ENCODE data around the gene SMOC1.

The SMOC1 gene

DNA sequence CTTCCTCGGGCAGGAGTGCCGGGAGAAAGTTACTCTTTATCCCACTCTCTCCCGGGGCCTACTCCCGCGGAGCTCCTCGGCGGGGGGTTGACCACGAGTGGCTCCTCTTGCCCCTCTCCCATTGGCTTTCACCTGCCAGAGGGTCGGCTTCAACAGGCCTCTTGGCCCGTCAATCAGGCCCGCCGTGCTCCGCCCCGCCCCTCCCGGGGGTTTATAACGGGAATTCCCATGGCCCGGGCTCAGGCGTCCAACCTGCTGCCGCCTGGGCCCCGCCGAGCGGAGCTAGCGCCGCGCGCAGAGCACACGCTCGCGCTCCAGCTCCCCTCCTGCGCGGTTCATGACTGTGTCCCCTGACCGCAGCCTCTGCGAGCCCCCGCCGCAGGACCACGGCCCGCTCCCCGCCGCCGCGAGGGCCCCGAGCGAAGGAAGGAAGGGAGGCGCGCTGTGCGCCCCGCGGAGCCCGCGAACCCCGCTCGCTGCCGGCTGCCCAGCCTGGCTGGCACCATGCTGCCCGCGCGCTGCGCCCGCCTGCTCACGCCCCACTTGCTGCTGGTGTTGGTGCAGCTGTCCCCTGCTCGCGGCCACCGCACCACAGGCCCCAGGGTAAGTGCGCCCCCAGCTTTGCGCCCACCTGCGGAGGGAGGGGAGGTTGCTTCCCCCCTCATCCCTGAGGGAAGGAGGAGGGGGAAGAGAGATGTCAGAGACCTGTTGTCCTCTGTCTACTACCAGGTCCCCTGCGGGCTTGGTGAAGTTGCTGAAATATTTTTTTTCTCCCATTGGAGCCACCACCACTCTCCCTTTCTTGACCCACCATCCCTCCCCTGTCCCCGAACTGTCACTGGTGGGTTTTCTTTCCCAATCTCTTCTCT lies at the start of gene SMOC1:
Gene SMOC1, plus strand, starts transcription at position 242 of the 869 bp plus-strand sequence. Its CDS starts 263 bp downstream, at position 505.
- DNase-seq = no peak

DNA sequence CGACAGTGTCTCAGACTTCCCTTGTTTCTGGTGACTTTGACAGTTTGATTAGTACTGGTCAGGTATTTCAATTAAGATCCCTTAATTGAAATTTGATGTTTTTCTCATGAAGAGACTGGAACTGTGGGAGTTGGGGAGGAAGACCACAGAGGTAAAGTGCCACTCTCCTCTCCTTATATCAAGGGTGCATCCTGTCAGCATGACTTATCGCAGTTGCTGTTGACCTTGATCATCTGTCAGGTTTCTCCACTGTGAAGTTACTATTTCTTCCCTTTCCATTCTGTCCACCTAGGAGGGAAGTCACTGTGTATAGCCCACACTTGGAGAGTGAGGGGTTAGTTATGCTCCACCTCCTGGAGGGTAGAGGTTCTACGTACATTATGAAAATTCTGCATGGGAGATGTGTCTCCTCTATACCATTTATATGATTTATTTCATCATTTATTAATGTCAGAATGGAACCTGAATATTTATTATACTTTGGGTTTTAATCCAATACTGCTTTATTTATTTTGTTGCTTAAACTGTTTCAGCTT lies 40.3 kb upstream of the SMOC1 start:
- DNase-seq = no peak

DNA sequence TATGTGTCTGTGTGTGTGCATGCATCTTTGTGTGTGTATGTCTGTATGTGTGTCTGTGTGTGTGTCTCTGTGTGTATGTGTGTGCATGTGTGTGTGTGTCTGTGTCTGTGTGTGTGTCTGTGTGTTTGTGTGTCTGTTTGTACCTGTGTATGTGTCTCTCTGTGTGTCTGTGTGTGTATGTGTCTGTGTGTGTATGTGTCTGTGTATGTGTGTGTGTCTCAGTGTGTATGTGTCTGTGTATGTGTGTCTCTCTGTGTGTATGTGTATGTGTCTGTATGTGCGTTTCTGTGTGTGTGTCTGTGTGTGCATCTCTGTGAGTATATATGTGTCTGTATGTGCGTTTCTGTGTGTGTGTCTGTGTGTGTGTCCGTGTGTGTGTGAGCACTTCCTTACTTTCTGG lies 39.6 kb upstream of the SMOC1 start:
- no peak for DNase-seq

GRCh38 chr14:69841656-69842055 lies 37.6 kb upstream of the SMOC1 start:
- no peak for DNase-seq

- no peak for DNase-seq
These were observed 36.4 kb upstream of the SMOC1 start for GRCh38 chr14:69842686-69843420.

DNA sequence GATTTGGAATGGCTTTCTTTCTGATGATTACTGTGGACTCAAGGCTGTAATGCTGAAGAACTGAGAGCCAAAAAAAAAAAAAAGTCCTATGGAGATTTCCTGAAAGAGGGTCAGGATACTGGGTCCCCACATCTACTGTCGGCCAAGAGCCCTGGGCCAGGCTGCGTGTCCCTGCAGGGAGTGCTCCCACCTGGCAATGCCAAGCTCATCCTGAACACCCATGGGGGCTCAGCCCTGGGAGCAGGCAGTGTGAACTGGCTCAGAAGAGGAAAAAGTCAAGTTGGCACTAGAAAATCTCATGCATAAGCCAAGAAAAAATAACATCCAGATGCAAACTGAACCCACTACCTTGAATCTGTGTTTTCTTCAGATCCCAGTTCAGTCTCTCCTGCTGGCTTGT lies 35.0 kb upstream of the SMOC1 start:
- DNase-seq = no peak

DNA sequence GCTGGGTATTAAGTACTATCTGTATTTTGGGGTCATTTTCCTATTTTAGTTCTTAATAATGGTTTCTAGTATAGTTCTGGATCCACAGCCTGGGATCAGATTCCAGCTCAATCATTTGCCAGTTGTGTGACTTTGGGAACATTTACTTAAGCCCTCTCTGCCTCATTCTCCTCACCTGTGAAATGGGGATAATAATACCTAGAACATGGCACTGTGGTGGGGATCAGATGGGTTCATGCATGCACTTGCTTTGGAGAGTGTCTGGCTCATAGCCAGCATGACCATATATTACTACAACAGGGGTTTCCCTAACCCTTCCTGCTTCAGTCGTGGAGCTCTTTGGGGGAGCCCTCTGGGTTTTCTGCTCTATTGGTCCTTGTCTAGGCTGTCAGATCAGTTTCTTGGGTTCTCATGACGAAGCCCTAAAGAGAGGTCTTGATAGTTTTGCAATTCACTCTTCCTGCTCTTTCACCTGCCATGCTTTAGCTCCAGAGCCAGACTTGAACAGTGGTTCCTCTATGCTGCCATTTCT lies 34.1 kb upstream of the SMOC1 start:
- no peak for DNase-seq

DNA sequence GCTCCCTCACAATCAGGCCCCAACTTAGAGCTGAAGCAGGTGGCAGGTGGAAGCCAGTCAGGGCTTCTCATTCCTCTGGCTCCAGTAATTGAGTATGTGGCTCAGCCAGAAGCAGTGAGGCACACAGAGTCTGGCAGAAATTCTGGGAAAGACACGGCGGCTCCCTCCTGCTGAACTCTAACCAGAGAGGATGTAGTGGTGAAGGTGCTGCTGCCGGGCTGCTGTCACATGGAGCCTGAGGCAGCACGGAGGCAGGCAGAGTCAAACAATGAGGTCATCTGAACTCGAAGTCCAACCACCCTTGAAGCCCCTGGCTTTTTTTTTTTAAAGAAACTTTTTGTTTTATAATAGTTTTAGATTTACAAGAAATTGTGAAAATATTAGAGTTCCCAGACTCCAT lies 33.4 kb upstream of the SMOC1 start:
- DNase-seq = no peak

- no peak for DNase-seq
These were observed 31.1 kb upstream of the SMOC1 start for GRCh38 chr14:69848156-69848555.

- DNase-seq = no peak
These were observed 30.3 kb upstream of the SMOC1 start for GRCh38 chr14:69848903-69849391.

GRCh38 chr14:69850086-69850735 lies 29.0 kb upstream of the SMOC1 start:
- no peak for DNase-seq

DNA sequence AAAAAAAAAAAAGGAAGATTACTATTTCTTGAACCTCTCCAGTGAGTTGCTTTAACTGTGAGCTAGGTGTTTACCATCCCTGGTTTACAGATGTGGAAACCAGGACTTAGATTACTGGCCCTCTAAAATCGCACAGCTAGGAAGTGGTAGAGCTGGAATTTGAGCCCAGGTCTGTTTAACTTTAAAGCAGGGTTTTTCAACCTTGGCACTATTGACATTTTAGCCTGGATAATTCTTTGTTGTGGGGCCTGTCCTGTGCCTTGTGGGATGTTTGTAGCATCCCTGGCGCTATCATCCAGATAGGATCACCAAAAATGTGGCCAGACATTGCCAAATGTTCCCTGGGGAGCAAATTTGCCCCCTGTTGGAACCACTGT lies 28.5 kb upstream of the SMOC1 start:
- DNase-seq = no peak

DNA sequence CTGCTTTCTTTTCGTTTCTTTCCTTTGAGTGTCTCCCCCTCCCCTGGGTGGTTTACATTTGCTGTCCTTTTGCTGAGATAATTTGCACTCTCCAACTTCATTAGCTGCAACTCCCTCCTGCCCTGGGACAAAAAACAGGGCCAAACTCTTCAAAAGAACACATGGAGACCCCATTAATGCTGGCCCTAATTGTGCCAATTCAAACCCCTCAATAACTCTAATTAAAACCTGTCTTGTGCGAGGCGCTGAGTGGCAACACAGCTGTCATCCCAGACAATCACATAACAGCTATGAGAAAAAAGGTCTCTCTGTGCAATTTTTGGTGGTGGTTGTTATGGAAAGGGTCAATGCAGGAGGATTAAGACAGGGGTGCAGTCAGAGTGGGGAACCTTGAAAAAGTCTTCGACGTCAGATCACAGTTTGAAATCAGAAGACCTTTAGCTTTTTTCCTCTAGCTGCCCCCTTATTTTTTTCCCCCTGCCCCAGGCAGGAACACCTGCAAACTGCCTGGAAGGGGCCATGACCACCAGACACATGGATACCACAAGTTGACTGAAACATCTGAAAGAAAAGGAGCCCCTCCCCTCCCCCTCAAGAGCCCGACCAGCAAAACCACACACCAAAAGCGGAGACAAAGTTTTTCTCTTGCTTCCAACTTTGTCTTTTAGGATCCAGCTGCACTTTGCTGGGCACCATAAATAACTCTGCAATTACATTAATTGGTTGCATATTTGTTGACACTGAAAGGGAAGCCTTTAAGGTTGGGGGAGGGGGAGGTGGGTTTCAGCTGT lies 26.5 kb upstream of the SMOC1 start:
- no peak for DNase-seq

DNA sequence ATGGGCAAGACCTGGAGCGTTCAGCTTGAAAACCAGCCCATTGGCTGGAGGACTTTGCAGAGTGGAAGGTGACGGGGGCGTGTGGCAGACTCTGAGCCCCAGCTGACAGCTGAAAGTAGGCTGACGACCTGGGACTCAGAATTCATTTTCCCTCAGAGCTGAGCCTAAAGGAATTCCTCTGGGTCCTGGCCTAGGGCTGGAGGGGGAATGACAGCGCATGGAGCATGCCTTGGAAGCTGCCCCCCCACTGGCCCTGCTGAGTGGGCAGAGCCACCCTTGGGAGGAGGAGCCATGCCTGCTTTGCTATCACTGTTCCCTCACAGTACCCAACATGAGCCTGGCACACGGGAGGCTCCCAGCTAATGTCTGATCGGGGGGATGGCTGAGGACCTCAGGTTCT lies 25.4 kb upstream of the SMOC1 start:
- DNase-seq = no peak

- no peak for DNase-seq
These were observed 24.6 kb upstream of the SMOC1 start for GRCh38 chr14:69854598-69854997.

DNA sequence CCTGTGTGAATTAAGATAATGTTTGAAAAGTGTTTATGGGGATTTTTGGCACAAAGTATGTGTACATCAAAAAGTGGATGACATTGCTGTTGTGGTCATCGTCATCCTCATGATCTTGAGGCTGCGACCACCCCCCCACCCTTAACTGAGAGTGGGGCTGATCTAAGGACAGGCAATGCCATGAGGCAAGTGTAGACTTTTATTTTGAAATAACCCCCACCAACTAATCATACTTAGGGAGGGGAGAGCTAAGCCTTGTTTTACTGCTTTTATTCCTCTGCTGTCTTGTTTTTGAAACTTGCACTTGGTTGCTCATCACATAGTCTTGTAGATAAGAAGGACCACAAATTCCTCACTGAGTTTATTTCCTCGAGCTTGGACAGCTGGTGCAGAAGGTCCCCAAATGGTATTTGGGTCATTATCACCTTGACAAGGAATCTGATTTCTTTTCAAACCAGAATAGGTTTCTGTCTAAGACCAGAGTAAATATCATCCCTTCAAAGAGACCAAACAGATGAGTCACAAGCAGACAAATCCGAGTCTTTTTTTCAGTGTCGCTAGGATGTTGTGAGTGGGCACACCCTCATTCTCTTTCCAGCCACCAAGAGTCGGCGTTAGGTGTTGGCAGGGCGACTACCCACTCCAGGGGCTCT lies 23.9 kb upstream of the SMOC1 start:
- no peak for DNase-seq

- DNase-seq = no peak
These were observed 20.4 kb upstream of the SMOC1 start for GRCh38 chr14:69858801-69859200.

GRCh38 chr14:69859591-69859990 lies 19.6 kb upstream of the SMOC1 start:
- DNase-seq = no peak

DNA sequence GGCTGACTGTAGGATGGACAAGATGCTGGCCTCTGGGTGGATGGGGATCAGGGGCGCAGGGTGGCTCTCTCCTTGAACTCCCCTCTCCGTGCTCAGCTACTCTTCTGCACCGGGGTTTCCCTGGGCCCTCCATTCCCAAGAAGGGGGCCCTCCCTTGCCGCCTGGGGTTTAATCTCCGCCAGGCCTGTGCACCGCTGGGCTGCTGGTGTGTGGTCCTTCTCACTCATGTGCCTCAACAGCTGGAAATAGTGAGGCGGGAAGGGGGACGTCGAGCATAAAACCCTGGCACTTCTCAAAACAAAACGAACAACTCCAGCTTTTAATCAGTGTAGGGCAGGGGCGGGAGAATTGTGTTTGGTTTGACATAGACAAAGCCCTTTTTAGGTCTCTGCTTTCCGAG lies 19.0 kb upstream of the SMOC1 start:
- DNase-seq = no peak

DNA sequence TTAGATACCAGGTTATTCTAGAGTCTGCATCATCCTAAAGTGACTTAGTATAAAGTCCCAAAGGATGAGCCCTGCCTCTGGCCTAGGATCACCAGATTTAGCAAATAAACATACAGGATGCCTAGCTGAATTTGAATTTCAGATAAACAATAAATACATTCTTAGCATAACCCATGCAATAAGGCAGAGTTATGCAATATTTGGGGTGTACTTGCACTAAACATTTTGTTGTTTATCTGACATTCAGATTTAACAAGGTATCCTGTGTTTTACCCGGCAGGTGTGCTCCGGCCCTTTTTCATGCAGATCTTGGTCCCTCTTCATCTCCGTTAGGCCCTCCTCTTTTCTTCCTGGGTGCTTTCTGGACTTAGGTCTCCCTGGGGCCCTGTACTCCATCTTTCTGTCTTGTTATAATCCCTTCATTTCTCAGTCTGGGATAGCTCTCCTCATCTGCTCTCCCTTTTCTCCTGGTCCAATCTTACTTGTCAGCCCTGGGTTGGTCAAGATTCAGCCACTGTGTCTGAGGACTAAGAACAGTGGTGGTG lies 18.1 kb upstream of the SMOC1 start:
- DNase-seq = no peak

DNA sequence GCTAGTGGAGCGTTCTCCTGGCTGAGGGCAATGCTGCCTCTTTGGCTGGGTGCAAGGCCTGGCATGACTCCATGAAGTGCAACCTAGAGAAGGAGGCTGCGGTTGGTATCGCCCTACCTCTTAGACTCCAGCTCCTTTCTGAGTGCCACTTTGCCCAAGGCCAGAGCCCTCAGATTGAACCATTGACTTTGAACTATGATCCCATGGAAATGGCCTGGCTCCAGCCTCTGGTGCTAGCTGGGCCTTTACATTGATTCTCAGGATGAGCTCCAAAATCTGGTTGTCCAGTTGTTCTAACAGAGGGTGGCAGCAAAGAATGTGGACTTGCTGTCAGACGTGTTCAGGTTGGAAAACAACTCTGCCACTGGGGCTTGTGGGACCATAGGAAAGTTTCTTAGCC lies 16.1 kb upstream of the SMOC1 start:
- no peak for DNase-seq
